HG03045 (cell line): Measurements from ENCODE around the gene FGF14.

Source experiments
- ATAC-seq: cut with Tn5 transposase; IDR thresholded peaks from one replicate; pipeline ENCODE4 v1.9.1; 2021; ENCODE audit warnings: mild to moderate bottlenecking, moderate library complexity; ENCODE audit not compliant: unreplicated experiment

The FGF14 gene

GRCh38 chr13:101942535-101943157, 459.2 kb downstream of the FGF14 start:
- no peak for ATAC-seq

GRCh38 chr13:101942038-101942437, 459.8 kb downstream of the FGF14 start:
- ATAC-seq, result no peak

GRCh38 chr13:101941095-101941783, 460.6 kb downstream of the FGF14 start:
- ATAC-seq, result no peak

- ATAC-seq, result no peak
These were observed 462.5 kb downstream of the FGF14 start for GRCh38 chr13:101939370-101939769.

- ATAC-seq, result no peak
These were observed 466.0 kb downstream of the FGF14 start for GRCh38 chr13:101935828-101936227.

- no peak for ATAC-seq
These were observed 470.7 kb downstream of the FGF14 start for GRCh38 chr13:101931186-101931585.

GRCh38 chr13:101930331-101930730, 471.5 kb downstream of the FGF14 start:
- ATAC-seq, result no peak

GRCh38 chr13:101925731-101926130, 476.1 kb downstream of the FGF14 start:
- no peak for ATAC-seq

- ATAC-seq, result no peak
These were observed 482.2 kb downstream of the FGF14 start for GRCh38 chr13:101919541-101920181.

- no peak for ATAC-seq
These were observed 483.8 kb downstream of the FGF14 start for GRCh38 chr13:101917833-101918661.

GRCh38 chr13:101917475-101917810, 484.4 kb downstream of the FGF14 start:
- no peak for ATAC-seq

GRCh38 chr13:101916775-101917474, 484.9 kb downstream of the FGF14 start:
- ATAC-seq, result no peak

- no peak for ATAC-seq
These were observed 485.6 kb downstream of the FGF14 start for GRCh38 chr13:101916108-101916774.

GRCh38 chr13:101915755-101916107, 486.1 kb downstream of the FGF14 start:
- ATAC-seq, result no peak

- ATAC-seq, result no peak
These were observed 486.5 kb downstream of the FGF14 start for GRCh38 chr13:101915331-101915730.

- no peak for ATAC-seq
These were observed 490.1 kb downstream of the FGF14 start for GRCh38 chr13:101911752-101912151.

- ATAC-seq, result no peak
These were observed 498.0 kb downstream of the FGF14 start for GRCh38 chr13:101903890-101904289.

- ATAC-seq, result no peak
These were observed 503.2 kb downstream of the FGF14 start for GRCh38 chr13:101898676-101899075.

GRCh38 chr13:101896541-101896940, 505.3 kb downstream of the FGF14 start:
- no peak for ATAC-seq

GRCh38 chr13:101893021-101893420, 508.8 kb downstream of the FGF14 start:
- no peak for ATAC-seq
